Nephron (organoid): Measurements from ENCODE around the gene CDKN1A.

Source experiments
- H3K27ac Mint-ChIP-seq, 3 experiments: 2 replicates each; pipeline ENCODE4 v1.8.0; 2020; ENCODE audit warnings: mixed read lengths in 3 of 3, mild to moderate bottlenecking in 2 of 3, moderate library complexity in 1 of 3
- H3K27me3 Mint-ChIP-seq: 2 replicates; pipeline ENCODE4 v1.8.0; 2021; ENCODE audit warnings: low read depth, mild to moderate bottlenecking, moderate library complexity, mixed read lengths
- H3K36me3 Mint-ChIP-seq: 2 replicates; pipeline ENCODE4 v1.8.0; 2020; ENCODE audit warnings: low read depth, mixed read lengths
- H3K4me1 Mint-ChIP-seq: 2 replicates; pipeline ENCODE4 v1.8.0; 2020; ENCODE audit warnings: mixed read lengths
- H3K4me3 Mint-ChIP-seq, 3 experiments: 2 replicates each; pipeline ENCODE4 v1.8.0; 2020; ENCODE audit warnings: mild to moderate bottlenecking in 3 of 3, mixed read lengths in 3 of 3, moderate library complexity in 2 of 3
- H3K9me3 Mint-ChIP-seq: 2 replicates; pipeline ENCODE4 v1.8.0; 2020; ENCODE audit warnings: mixed read lengths
- CTCF ChIP-seq, 3 experiments: fragments of 200-600 bp; sonication (generic); IDR thresholded peaks; one replicate each; pipeline ENCODE4 v1.5.0; 2021; ENCODE audit warnings: antibody characterized with exemption in 3 of 3; ENCODE audit not compliant: unreplicated experiment in 3 of 3

The CDKN1A gene

GRCh38 chr6:36698196-36698595 lies 19.7 kb downstream of the CDKN1A start:
- TF ChIP-seq CTCF (IDR thresholded peaks at IDR 0.05; ENCODE audit: unreplicated experiment in 3 of 3): no peak
- Mint-ChIP-seq H3K4me3 (no peak overlapping the region), H3K27ac (no peak overlapping the region), H3K36me3 (no peaks in the 10 kb centered on the region), H3K4me1 (peaks cover 4% of the 10 kb centered on the region), H3K27me3 (peaks cover 11% of the 10 kb centered on the region), H3K9me3 (no peaks in the 10 kb centered on the region)

GRCh38 chr6:36698871-36699271 lies 20.4 kb downstream of the CDKN1A start:
- no peaks in the 10 kb centered on the region for H3K36me3 Mint-ChIP-seq
- H3K27ac Mint-ChIP-seq: no peak overlapping the region
- H3K27me3 Mint-ChIP-seq: peaks cover 17% of the 10 kb centered on the region
- TF ChIP-seq CTCF (IDR thresholded peaks at IDR 0.05; ENCODE audit: unreplicated experiment in 3 of 3): no peak
- H3K4me1 Mint-ChIP-seq: peaks cover 4% of the 10 kb centered on the region
- H3K9me3 Mint-ChIP-seq: no peaks in the 10 kb centered on the region
- no peak overlapping the region for H3K4me3 Mint-ChIP-seq

- H3K27ac Mint-ChIP-seq: no peak overlapping the region
- TF ChIP-seq CTCF (IDR thresholded peaks at IDR 0.05; ENCODE audit: unreplicated experiment in 3 of 3): no peak
- H3K36me3 Mint-ChIP-seq: no peaks in the 10 kb centered on the region
- no peak overlapping the region for H3K4me3 Mint-ChIP-seq
- peaks cover 19% of the 10 kb centered on the region for H3K27me3 Mint-ChIP-seq
- H3K9me3 Mint-ChIP-seq: no peaks in the 10 kb centered on the region
- peaks cover 4% of the 10 kb centered on the region for H3K4me1 Mint-ChIP-seq
Measured at GRCh38 chr6:36699348-36699747, 20.8 kb downstream of the CDKN1A start.

GRCh38 chr6:36700071-36700812 lies 21.7 kb downstream of the CDKN1A start:
- no peak for TF ChIP-seq CTCF (IDR thresholded peaks at IDR 0.05; ENCODE audit: unreplicated experiment in 3 of 3)
- no peak overlapping the region for H3K4me3 Mint-ChIP-seq
- H3K9me3 Mint-ChIP-seq: no peaks in the 10 kb centered on the region
- H3K27me3 Mint-ChIP-seq: peaks cover 19% of the 10 kb centered on the region
- H3K4me1 Mint-ChIP-seq: peaks cover 4% of the 10 kb centered on the region
- H3K36me3 Mint-ChIP-seq: no peaks in the 10 kb centered on the region
- no peak overlapping the region for H3K27ac Mint-ChIP-seq

GRCh38 chr6:36700831-36701230 lies 22.3 kb downstream of the CDKN1A start:
- no peak overlapping the region for H3K27ac Mint-ChIP-seq
- TF ChIP-seq CTCF (IDR thresholded peaks at IDR 0.05; ENCODE audit: unreplicated experiment in 3 of 3): no peak
- H3K4me3 Mint-ChIP-seq: no peak overlapping the region
- H3K36me3 Mint-ChIP-seq: no peaks in the 10 kb centered on the region
- no peaks in the 10 kb centered on the region for H3K9me3 Mint-ChIP-seq
- peaks cover 19% of the 10 kb centered on the region for H3K27me3 Mint-ChIP-seq
- peaks cover 4% of the 10 kb centered on the region for H3K4me1 Mint-ChIP-seq

- peaks cover 4% of the 10 kb centered on the region for H3K4me1 Mint-ChIP-seq
- H3K36me3 Mint-ChIP-seq: no peaks in the 10 kb centered on the region
- H3K27me3 Mint-ChIP-seq: peaks cover 19% of the 10 kb centered on the region
- no peak overlapping the region for H3K4me3 Mint-ChIP-seq
- no peak overlapping the region for H3K27ac Mint-ChIP-seq
- H3K9me3 Mint-ChIP-seq: no peaks in the 10 kb centered on the region
- no peak for TF ChIP-seq CTCF (IDR thresholded peaks at IDR 0.05; ENCODE audit: unreplicated experiment in 3 of 3)
Measured at GRCh38 chr6:36701401-36701991, 23.0 kb downstream of the CDKN1A start.
